ENCODE results near the gene HID1.

The HID1 gene

DNA sequence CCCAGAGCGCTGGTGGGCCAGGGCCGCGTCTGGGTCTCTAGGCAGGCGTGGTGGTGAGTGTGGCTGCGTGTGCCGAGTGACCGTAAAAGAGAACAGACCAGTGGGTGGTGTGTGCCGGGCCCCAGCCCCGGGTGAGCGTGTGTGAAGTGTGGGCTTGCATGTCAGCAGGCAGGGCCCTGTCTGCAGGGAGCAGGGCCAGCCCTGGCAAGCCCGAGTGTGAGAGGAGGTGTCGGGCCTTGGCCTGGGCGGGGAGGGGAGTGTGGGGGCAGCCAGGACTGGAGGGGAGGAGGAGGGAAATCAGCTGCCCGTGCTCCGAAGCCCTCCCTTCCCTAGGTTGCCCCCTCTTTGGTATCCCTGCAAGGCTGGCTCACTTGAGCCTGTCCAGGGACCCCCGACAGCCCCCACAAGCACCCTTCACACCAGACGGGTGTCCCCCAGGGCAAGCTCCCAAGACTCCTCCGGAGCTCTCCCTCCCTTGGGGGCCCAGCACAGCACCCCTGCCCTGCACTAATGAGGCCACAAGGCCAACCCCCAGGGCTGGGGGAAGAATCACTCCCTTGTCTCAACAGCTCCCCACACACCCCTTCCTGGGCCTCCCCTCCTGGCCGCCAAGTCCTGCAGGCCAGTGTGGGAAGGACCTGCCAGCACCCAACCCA, 51.4 kb downstream of the HID1 start:
- no peak overlapping the region for H3K4me3 ChIP-seq (ENCODE audit: low read depth, low read length)
- TF ChIP-seq, protein P1, sequence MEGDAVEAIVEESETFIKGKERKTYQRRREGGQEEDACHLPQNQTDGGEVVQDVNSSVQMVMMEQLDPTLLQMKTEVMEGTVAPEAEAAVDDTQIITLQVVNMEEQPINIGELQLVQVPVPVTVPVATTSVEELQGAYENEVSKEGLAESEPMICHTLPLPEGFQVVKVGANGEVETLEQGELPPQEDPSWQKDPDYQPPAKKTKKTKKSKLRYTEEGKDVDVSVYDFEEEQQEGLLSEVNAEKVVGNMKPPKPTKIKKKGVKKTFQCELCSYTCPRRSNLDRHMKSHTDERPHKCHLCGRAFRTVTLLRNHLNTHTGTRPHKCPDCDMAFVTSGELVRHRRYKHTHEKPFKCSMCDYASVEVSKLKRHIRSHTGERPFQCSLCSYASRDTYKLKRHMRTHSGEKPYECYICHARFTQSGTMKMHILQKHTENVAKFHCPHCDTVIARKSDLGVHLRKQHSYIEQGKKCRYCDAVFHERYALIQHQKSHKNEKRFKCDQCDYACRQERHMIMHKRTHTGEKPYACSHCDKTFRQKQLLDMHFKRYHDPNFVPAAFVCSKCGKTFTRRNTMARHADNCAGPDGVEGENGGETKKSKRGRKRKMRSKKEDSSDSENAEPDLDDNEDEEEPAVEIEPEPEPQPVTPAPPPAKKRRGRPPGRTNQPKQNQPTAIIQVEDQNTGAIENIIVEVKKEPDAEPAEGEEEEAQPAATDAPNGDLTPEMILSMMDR (IDR thresholded peaks at IDR 0.05; ENCODE audit: borderline replicate concordance, insufficient read depth, low read depth, low read length) = no peak

DNA sequence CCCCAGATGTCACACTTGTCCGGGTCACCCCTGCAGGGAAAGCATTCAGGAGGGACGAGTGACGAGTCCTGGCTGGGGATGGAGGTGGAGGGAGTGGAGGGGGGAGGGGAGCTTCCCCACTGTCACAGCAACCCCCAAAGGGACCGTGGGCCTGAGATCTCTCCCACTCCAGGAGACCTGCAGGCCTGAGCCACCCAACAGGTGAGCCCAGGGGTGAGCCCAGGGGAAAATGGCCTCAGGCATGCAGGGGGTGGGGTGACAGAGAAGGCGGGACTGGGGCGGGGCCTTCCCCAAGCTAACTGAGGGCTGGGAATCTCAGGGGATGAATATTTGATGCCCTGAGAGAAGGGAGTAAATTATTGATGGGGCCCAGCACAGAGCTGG, 51.9 kb downstream of the HID1 start:
- H3K4me3 ChIP-seq (ENCODE audit: low read depth, low read length) = no peak overlapping the region
- TF ChIP-seq, protein P1 (IDR thresholded peaks at IDR 0.05; ENCODE audit: borderline replicate concordance, insufficient read depth, low read depth, low read length) = no peak

DNA sequence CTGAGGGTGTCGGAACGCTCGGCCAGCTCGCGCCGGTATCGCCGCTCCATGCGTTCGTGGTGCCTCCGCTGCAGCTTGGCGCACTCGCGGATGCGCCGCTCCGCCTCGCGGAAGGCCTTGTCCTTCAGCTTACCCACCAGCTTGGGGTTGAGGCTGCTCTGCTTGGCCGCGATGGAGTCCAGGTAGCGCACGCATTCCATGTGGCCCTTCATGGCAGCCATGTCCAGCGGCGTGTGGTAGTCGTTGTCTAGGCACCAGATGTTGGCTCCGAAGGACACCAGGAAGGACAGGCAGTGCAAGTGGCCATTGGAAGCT, 52.3 kb downstream of the HID1 start:
- TF ChIP-seq, protein P1 (IDR thresholded peaks at IDR 0.05; ENCODE audit: borderline replicate concordance, insufficient read depth, low read depth, low read length) = no peak
- no peak overlapping the region for H3K4me3 ChIP-seq (ENCODE audit: low read depth, low read length)

DNA sequence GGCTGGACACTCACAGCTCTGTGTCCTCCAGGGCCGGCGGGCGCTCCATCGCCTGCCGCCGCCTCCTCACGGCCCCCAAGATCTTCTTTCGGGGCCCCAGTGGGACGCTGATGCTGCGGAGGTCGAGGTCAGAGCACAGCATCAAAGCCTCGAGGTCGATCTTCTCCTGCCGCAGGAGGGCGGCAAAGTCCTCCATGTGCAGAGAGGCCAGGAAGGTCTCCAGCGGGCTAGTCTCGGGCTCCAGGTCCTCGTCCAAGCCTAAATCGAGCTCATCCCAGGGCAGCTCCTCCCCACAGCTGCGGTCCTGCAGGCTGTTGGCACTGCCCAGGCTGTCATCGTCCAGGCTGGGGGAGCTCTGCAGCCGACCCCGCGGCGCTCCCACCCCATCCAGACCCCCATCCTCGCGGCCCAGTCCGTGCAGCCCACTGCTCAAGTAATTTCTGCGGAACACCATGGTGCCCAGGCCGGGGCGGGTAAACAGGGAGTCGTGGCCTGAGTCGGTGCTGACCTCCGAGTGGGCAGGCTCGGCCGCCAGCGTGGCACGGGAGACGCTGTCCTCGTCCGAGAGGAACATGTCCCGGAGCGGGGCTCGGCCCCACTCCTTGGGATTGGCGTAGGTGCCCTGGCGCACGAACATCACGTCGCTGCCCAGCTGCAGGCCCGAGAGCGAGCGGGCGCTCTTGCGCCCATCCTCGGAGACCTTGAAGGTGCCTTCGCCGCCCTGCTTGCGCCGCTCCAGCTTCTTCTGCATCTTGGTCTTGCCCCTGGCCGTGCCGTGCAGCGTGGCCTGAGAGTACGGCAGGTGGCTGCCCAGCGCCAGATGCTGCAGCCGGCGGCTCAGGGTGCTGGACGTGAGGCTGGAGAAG, 52.9 kb downstream of the HID1 start:
- TF ChIP-seq, protein P1 (IDR thresholded peaks at IDR 0.05; ENCODE audit: borderline replicate concordance, insufficient read depth, low read depth, low read length) = peak; percentile 24; the same call in 1 of the 2 replicates
- H3K4me3 ChIP-seq (ENCODE audit: low read depth, low read length) = no peak overlapping the region

DNA sequence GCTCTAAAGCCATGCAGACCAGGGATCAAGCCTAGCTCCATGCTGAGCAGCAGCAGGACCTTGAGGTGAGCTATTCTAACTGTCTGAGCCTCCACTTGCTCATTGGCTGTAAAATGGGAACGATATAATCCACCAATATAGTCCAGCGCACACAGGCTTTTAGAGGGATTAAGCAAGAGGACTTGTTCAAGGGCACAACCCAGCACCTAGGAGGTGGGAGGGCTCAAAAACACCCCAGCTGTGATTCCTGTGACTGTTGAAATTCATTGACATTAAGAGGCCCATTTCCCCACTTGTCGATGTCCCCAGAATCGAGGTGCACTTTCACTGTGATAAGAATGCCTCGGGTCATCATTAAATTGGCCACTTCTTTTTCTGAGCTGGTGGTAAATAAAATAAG, 53.7 kb downstream of the HID1 start:
- H3K4me3 ChIP-seq (ENCODE audit: low read depth, low read length) = no peak overlapping the region
- TF ChIP-seq, protein P1 (IDR thresholded peaks at IDR 0.05; ENCODE audit: borderline replicate concordance, insufficient read depth, low read depth, low read length) = no peak

DNA sequence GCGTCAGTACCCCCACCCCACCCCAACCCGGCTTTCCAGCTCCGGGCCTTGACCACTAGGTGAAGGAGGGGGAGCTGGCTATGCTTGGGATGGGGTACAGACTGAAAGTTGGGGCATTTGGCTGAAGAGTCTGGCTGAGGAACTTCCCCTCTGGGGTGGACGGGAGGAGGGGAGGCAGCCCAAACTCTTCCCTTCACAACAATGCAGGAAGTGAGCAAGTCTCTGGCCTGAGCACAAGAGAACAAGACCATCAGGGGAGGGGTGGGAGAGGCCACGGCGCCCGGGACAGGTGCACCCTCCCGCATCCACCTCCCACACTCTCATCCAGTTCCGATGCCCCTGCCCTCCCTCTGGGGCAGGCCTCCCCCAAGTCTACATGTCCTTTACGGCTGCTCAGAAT, 55.1 kb downstream of the HID1 start:
- H3K4me3 ChIP-seq (ENCODE audit: low read depth, low read length) = no peak overlapping the region
- TF ChIP-seq, protein P1 (IDR thresholded peaks at IDR 0.05; ENCODE audit: borderline replicate concordance, insufficient read depth, low read depth, low read length) = no peak

DNA sequence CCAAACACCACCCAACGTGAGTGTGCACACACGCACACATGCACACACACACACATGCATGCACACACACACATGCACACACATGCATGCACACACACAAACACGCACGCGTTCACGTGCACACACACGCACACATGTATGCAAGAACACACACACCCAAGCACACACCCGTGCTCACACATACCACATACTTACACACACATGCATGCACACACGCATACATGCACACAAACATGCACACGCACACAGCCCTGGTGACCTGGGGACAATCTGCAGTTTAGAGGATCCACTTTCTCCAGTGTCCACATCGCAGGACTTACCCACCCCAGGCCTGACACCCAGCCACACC, 55.7 kb downstream of the HID1 start:
- TF ChIP-seq, protein P1 (IDR thresholded peaks at IDR 0.05; ENCODE audit: borderline replicate concordance, insufficient read depth, low read depth, low read length) = no peak
- H3K4me3 ChIP-seq (ENCODE audit: low read depth, low read length) = no peak overlapping the region

Data from GM12875 (cell line).